GM18511 (cell line): ENCODE data around the gene ECSCR.

ENCODE experiments used
- ATAC-seq: cut with Tn5 transposase; IDR thresholded peaks from one replicate; pipeline ENCODE4 v1.9.1; 2021; ENCODE audit warnings: mild to moderate bottlenecking, moderate library complexity; ENCODE audit not compliant: unreplicated experiment

The ECSCR gene

GRCh38 chr5:139474890-139475791 is 12.6 kb upstream of the ECSCR start:
- peak; percentile 52 for ATAC-seq

- ATAC-seq, result no peak
Observed at GRCh38 chr5:139473565-139473964, 11.0 kb upstream of the ECSCR start.

- no peak for ATAC-seq
Observed at GRCh38 chr5:139473105-139473504, 10.6 kb upstream of the ECSCR start.

- no peak for ATAC-seq
Observed at GRCh38 chr5:139472386-139473030, 10.0 kb upstream of the ECSCR start.

DNA sequence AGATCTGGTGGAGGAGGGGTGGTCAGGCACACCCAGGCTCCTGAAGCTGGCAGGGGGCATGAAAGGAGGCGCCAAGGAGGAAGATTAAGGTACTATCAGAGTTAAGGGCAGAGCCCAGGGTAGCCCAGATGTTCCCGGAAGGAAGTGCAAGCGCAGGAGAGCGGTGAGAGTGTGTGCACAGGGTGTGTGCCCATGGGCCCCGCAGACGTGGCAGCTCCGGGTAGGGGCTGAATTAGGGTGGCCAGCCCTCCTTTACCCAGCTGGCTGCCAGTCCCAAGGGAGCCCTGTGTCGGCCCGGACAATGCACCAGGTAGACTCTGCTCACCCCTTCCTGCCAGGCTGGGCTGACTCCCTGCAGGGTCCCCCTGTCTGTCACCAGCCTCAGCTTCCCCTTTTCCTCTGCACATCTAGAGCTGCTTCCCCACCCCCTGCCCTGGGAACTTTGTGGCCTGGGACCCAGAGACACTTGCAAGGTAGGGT is 8.3 kb upstream of the ECSCR start, which contains the start of gene SMIM33:
Gene SMIM33, plus strand, starts transcription at position 184 of the 480 bp plus-strand sequence. Its CDS starts 118 bp downstream, at position 302.
- no peak for ATAC-seq

DNA sequence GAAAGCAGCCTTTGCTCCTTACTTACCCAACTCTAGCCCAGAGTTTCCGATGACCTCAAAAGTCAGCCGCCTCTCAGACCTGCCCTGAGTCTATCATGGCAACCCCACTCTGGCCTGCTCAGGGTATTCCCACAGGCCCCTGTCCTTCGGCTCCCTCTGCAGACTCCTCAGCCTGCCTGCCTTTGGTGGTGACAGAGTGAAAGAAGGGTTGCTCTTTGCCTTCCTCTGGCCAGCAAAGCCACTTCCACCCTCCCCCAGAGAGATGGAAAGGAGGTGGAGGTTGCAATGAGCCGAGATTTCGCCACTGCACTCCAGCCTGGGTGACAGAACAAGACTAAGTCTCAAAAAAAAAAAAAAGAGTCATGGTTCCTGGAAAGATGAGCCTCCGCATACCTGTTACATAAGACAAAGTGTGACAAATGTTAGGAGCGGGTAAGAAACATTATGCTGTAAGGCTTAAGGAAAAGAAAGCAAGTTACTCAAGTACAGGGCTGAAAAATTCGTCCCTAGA is 5.9 kb upstream of the ECSCR start:
- no peak for ATAC-seq

GRCh38 chr5:139461698-139462097 is 845 bp downstream of the ECSCR start:
- no peak for ATAC-seq

DNA sequence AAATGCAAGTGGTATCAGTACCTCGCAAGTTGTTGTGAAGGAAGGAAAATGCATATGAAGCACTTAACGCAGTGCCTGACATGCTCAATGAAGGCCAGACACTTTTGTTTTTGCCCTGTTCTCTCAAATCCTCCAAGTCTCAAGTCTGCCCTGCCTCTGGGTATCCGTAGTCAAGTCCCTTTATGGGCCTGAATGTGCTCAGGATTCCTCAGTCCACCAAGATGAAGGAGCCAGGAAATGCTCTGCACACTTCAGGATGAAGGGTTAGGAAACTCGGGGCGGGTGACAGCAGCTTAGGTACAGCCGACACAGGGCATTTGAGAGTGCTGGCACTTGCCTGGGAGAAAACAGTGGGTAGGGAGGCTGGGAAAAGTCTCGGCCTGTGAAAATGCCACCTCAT is 1.4 kb downstream of the ECSCR start:
- ATAC-seq, result no peak

GRCh38 chr5:139460455-139460854 is 2.1 kb downstream of the ECSCR start:
- no peak for ATAC-seq

DNA sequence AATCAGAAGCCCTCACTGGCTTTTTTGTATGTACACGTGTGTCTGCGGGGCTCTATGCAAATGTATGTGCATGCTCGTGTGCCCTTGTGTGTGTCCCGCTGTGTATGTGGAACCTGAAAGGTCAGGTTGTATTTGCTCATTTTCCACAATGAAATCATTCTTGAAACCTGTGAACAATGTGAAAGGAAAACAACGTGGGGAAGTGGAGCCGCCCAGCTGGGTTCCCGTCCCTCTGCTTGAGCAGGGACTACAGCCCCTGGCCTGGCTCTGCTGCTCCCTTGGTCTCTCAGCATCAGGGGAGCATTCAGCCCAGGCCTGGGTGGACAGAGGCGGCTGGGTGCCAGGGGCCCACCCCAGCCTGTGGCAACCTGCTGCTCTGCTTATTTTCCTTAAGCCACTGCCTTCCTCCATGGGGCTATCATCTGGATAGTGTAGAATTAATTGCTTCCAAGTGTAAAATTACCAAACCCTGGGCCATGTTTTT is 3.0 kb downstream of the ECSCR start:
- peak; percentile 46 for ATAC-seq

DNA sequence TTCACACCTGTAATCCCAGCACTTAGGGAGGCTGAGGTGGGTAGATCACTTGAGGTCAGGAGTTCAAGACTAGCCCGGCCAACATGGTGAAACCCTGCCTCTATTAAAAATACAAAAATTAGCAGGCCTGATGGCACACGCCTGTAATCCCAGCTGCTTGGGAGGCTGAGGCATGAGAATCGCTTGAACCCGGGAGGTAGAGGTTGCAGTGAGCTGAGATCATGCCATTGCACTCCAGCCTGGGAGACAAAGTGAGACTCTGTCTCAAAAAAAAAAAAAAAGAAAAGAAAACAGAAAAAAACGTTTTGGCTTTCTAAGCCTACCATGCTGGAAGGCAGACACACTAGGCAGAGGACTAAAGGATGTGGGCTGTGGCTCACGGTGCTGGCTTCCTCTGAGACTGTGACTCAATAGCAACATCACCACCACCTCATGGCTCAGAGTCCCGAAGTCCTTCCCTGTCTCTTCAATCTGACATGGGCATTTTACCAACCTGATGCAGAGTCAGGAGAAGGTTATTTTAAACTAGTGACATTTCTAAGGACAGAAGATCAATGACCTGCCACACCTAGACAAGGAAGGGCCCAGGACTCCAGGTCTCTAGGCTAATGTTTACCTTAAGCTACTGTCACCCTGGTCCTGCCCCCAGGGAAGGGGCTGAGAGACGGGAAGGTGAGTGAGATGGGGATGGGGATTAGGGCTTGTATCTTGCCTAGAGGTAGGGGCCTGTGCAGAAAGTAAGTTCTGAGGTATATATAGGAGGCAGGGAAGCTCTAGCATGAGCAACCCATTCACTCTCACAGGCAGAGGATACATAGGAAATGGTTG is 3.7 kb downstream of the ECSCR start:
- peak; percentile 66 for ATAC-seq

DNA sequence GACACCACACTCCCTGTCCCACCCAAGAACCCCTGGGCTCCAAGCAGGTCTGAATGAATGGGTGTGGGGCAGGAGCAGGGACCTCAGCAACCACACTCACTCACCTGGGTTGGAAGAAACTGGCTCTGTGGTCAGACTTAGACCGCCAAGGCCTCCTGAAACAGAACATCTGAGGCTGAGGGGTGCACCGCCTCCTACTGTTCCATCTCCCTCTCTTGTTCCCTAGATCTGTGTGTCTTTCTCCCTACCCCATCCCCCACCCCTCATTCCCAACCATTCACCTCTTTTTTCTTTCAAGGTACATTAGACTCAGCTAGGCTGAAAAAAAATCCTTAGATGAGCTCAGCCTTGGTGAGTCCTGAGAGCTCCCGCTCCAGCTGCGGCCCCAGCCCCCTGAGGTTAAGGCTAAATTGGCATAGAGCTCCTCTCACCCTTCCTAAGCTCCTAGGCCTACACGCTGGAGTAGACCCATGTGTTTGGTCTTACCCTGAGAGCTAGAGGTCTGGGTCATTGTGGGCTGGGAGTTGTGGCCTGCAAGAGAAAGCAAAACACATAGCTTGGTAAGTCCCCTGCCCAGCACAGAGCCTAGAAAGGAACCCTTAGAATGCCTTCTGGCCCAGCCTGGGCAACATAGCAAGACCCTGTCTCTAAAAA is 4.8 kb downstream of the ECSCR start:
- ATAC-seq, result no peak

- ATAC-seq, result no peak
Observed at GRCh38 chr5:139457241-139457640, 5.3 kb downstream of the ECSCR start.

GRCh38 chr5:139456776-139457175 is 5.8 kb downstream of the ECSCR start:
- no peak for ATAC-seq

DNA sequence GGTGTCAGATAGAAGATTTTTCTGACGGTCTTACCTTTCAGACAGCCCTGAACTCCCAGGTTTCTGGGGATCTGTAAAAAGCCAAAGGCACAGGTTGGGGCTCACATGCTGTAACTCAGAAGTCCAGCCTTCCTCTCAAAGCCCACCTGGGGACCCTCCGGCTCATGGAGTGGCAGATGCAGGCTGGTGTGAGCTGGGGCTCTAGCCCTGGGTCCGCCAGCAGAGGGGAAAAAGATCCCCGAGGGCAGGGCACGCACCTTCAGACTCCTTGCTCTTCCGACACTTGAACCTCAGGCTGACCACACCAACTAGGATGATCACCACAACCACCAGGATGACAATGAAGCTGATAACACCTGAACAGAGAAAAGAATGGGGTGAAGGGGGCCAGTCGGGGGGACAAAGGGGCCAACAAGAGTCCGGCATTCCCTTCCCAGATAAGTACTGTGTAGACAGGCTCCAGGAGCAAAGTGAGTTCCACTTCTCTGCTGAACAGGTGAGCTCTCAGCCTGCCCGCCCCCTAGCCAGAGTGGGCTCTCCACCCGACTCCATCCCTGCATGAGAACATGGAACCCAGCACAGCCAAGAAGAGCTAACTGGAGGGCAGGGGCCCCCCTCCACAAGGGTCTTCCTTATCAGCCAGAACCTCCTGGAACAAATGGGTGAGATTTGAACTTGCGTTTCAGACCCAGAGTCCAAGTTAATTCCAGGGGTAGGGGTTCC is 7.8 kb downstream of the ECSCR start:
- ATAC-seq, result no peak

- no peak for ATAC-seq
Observed at GRCh38 chr5:139453683-139454567, 8.6 kb downstream of the ECSCR start.

GRCh38 chr5:139451878-139452660 is 10.5 kb downstream of the ECSCR start:
- no peak for ATAC-seq

- ATAC-seq, result no peak
Observed at GRCh38 chr5:139451176-139451575, 11.4 kb downstream of the ECSCR start.
